HEK293T (cell line): Measurements from ENCODE around the gene ATP2C1.

Experiments
- CTCF ChIA-PET: fragments of 350-600 bp; formaldehyde crosslinking; extraction: SDS; loops from one replicate; lab custom pipeline; 2021; ENCODE audit warnings: antibody characterized with exemption, inconsistent platforms; lab: Yijun Ruan, JAX
- POLR2A ChIA-PET: fragments of 350-600 bp; formaldehyde crosslinking; extraction: SDS; loops from one replicate; lab custom pipeline; 2020; ENCODE audit warnings: antibody characterized with exemption, inconsistent platforms; lab: Yijun Ruan, JAX
- DNase-seq: peaks from one replicate; pipeline ENCODE4 v3.0.0; 2012; ENCODE audit warnings: mixed read lengths; ENCODE audit errors: extremely low spot score
- ARNT ChIP-seq: fragments of 450-650 bp; IDR thresholded peaks from 2 replicates; pipeline ENCODE4 v1.6.1; 2017; ENCODE audit warnings: mild to moderate bottlenecking
- BHLHE40 ChIP-seq: fragments of 450-650 bp; IDR thresholded peaks from 2 replicates; pipeline ENCODE4 v1.6.1; 2016; ENCODE audit warnings: mild to moderate bottlenecking, moderate library complexity, borderline replicate concordance
- CTBP1 ChIP-seq: fragments of 450-650 bp; IDR thresholded peaks from 2 replicates; pipeline ENCODE4 v1.6.1; 2016; ENCODE audit warnings: borderline replicate concordance
- ELF4 ChIP-seq: fragments of 450-650 bp; IDR thresholded peaks from 2 replicates; pipeline ENCODE4 v1.6.1; 2017; ENCODE audit warnings: antibody characterized with exemption
- FOXA1 ChIP-seq: fragments of 450-650 bp; IDR thresholded peaks from 2 replicates; pipeline ENCODE4 v1.6.1; 2016; ENCODE audit warnings: mild to moderate bottlenecking
- FOXK2 ChIP-seq: fragments of 450-650 bp; IDR thresholded peaks from 2 replicates; pipeline ENCODE4 v1.6.1; 2016; ENCODE audit warnings: mild to moderate bottlenecking
- FOXM1 ChIP-seq: fragments of 450-650 bp; IDR thresholded peaks from 2 replicates; pipeline ENCODE4 v1.6.1; 2017; ENCODE audit warnings: mild to moderate bottlenecking, borderline replicate concordance
- HDGF ChIP-seq: fragments of 450-650 bp; IDR thresholded peaks from 2 replicates; pipeline ENCODE4 v1.6.1; 2017; ENCODE audit warnings: antibody characterized with exemption, borderline replicate concordance
- L3MBTL2 ChIP-seq: fragments of 450-650 bp; conservative IDR thresholded peaks from 2 replicates; pipeline ENCODE4 v1.6.1; 2016; ENCODE audit warnings: mild to moderate bottlenecking
- LEF1 ChIP-seq: fragments of 450-650 bp; IDR thresholded peaks from 2 replicates; pipeline ENCODE4 v1.6.1; 2017; ENCODE audit warnings: mild to moderate bottlenecking, borderline replicate concordance
- NFRKB ChIP-seq: fragments of 450-650 bp; IDR thresholded peaks from 2 replicates; pipeline ENCODE4 v1.6.1; 2016; ENCODE audit warnings: mild to moderate bottlenecking, moderate library complexity
- SP1 ChIP-seq: fragments of 450-650 bp; IDR thresholded peaks from 2 replicates; pipeline ENCODE4 v1.6.1; 2017
- SUZ12 ChIP-seq: fragments of 450-650 bp; IDR thresholded peaks from 2 replicates; pipeline ENCODE4 v1.6.1; 2016; ENCODE audit warnings: mild to moderate bottlenecking
- TARDBP ChIP-seq: fragments of 450-650 bp; IDR thresholded peaks from 2 replicates; pipeline ENCODE4 v1.6.1; 2016
- ZNF384 ChIP-seq: fragments of 450-650 bp; IDR thresholded peaks from 2 replicates; pipeline ENCODE4 v1.6.1; 2016
- TF ChIP-seq, protein P1 (sequence below): fragments of 450-650 bp; IDR thresholded peaks from 2 replicates; pipeline ENCODE4 v1.6.1; 2016

Gene ATP2C1

DNA sequence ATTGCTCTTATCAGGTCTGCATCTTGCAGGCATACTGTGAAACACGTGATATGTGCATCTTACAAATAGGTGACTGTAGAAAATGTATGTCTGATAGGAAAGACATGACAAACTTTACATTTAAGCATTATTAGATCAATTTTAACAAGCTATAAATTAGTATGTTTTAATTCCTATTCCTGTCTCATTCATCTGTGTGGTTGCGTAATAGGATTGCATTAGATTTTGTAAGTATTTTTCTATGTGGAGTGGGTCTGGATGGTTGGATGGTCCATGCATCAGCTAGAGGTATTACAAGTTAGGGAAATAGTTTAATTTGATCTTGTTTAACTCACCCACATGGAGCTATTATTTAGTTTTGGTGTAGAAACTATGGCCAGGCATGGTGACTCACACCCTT, 113.9 kb downstream of the ATP2C1 start:
- TF ChIP-seq FOXK2 (no peak), NFRKB (no peak), ELF4 (no peak), BHLHE40 (no peak), FOXM1 (no peak), HDGF (no peak), CTBP1 (no peak), ZNF384 (no peak), ARNT (no peak), SUZ12 (no peak), FOXA1 (no peak), TARDBP (no peak), SP1 (no peak), LEF1 (no peak), L3MBTL2 (no peak)
- TF ChIP-seq, protein P1, sequence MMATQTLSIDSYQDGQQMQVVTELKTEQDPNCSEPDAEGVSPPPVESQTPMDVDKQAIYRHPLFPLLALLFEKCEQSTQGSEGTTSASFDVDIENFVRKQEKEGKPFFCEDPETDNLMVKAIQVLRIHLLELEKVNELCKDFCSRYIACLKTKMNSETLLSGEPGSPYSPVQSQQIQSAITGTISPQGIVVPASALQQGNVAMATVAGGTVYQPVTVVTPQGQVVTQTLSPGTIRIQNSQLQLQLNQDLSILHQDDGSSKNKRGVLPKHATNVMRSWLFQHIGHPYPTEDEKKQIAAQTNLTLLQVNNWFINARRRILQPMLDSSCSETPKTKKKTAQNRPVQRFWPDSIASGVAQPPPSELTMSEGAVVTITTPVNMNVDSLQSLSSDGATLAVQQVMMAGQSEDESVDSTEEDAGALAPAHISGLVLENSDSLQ = no peak
- POLR2A ChIA-PET = no interaction called here
- CTCF ChIA-PET = no interaction called here
- no peak for DNase-seq

DNA sequence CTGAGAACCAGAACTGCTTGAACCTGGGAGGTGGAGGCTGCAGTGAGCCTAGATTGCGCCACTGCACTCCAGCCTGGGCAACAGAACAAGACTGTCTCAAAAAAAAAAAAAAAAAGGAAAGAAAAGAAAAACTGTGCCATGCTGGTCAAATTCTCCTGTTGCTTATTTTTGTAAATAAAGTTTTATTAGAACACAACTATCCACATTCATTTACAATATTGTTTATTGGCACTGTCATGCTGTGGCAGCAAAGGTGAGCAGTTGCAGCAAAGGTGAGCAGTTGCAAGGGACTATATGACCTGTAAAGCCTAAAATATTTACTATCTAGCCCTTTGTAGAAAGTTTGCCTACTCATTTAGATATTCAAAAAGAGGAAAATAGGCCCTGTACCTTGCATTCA, 114.4 kb downstream of the ATP2C1 start:
- no peak for DNase-seq
- ChIA-PET POLR2A (interaction anchor here (1.3 kb wide), 1 partner anchor 18 kb away, joined by 3 read pairs; no protein-coding TSS in a partner anchor), CTCF (no interaction called here)
- TF ChIP-seq NFRKB (no peak), LEF1 (no peak), FOXA1 (no peak), FOXK2 (no peak), TARDBP (no peak), SUZ12 (no peak), ZNF384 (no peak), SP1 (no peak), ARNT (no peak), ELF4 (no peak), HDGF (no peak), CTBP1 (no peak), BHLHE40 (no peak)
- TF ChIP-seq, protein P1 = no peak

DNA sequence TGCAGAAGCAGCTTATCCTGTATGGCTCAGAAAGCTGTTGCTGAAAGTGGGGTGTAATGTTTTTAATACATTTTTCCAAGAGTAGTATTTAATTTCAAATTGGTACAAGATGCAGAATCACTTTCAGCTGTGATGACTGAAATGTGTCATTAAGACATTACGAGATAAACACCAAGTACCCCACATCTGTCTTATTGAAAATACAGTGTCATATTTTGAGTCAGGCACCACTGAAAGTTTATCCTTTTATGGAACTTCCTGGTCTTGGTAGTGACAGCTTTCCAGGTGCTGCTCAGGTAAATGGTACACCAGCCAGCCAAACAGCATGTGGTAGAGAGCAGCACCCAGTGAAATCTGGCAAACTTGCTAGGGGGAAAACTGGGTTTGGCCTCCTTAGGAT, 115.8 kb downstream of the ATP2C1 start:
- POLR2A ChIA-PET = no interaction called here
- DNase-seq = no peak
- TF ChIP-seq FOXA1 (no peak), ARNT (no peak), ELF4 (no peak), TARDBP (no peak), BHLHE40 (no peak), LEF1 (no peak), L3MBTL2 (no peak), ZNF384 (no peak), NFRKB (no peak), CTBP1 (no peak), FOXK2 (no peak), HDGF (no peak), FOXM1 (no peak), SP1 (no peak), SUZ12 (no peak)
- TF ChIP-seq, protein P1 = no peak
- CTCF ChIA-PET = no interaction called here

DNA sequence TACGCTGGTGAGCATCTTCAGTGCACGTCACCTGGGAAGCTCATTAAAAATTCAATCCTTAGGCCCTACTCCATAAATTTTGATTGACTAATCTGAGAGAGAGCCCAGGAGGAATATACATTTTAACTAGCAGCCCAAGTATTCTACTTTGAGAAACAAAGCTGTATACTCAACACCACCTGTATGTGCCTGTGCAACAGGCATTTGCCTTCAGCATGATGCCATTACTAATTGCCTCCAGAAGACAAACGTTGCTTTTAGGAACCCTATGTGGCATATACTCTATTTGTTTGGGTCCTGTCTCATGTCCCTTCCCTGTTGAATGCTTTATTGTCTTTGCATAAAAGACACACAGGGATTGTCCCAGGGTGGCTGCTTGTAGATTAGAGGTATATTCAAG, 125.1 kb downstream of the ATP2C1 start:
- DNase-seq = no peak
- CTCF ChIA-PET = no interaction called here
- POLR2A ChIA-PET = no interaction called here
- TF ChIP-seq TARDBP (no peak), ELF4 (no peak), HDGF (no peak)
- TF ChIP-seq, protein P1 = no peak

DNA sequence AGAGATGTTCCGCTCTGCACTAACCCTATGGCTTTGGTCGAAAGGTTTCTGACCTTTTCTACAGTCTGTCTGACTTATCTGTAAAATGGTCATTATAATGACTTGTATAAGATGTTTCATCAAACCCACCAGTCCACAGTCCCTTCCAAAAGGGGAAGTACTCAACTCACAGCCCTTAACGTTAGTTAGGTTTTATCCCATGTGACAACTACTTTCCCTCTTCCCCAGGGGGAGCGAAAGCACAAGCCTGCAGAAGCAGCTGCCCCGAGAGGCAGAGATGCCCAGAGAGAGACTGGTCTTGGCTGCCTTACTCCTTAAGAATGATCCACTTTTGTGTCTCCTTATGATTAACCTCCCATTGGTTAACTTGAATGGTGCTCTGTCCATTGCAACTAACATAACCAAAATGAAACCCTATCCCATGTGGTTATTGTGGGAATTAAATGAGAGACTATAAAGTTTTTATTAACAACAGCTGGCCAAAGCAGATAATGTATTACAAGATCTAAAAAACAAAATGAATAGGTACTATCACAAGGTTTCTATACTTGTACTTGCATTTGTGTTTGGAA, 126.3 kb downstream of the ATP2C1 start:
- CTCF ChIA-PET = interaction anchor here (0.7 kb wide), 1 partner anchor 364 kb away, joined by 3 read pairs; no protein-coding TSS in a partner anchor
- DNase-seq = no peak

DNA sequence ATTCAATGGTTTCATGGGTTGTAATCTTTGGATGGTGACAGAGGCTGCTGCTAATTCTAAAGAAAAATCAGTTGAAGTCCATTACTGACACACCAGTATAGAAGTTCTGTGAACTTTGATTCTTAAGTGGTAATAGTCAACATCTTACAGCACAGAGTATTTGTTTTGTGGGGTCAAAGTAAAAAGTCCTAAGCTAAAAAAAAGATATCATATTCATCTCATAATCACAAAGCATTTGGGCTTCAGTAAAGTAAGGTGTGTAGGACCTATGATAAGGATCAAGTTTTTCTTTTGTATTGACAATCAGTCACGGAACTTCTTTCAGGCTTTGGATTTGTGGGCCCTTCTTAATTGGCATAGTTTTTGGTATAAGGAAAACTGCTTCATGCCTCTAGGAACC, 131.7 kb downstream of the ATP2C1 start:
- no peak for DNase-seq
- POLR2A ChIA-PET = interaction anchor here (0.9 to 1.7 kb wide), 6 partner anchors 17 to 456 kb away, joined by 3 to 9 read pairs (median 4); partner anchors contain the start of genes ATP2C1, NUDT16 and PIK3R4
- CTCF ChIA-PET = no interaction called here
- TF ChIP-seq HDGF = no peak
- no peak for TF ChIP-seq BHLHE40
- no peak for TF ChIP-seq ARNT
- TF ChIP-seq L3MBTL2 = no peak
- no peak for TF ChIP-seq SP1
- no peak for TF ChIP-seq LEF1
- TF ChIP-seq ELF4 = no peak
- no peak for TF ChIP-seq CTBP1
- TF ChIP-seq, protein P1 = no peak
- TF ChIP-seq FOXA1 = no peak
- TF ChIP-seq ZNF384 = no peak
- no peak for TF ChIP-seq FOXM1

More for the DNA sequence above, 126.3 kb downstream of the ATP2C1 start:
- POLR2A ChIA-PET = no interaction called here
- TF ChIP-seq ELF4 (no peak), FOXK2 (no peak), ARNT (no peak)
